Bladder microvascular endothelial cell (primary cell): Measurements from ENCODE around the gene WDR47. TPM values are rescaled to one million over a fixed set of nuclear protein-coding genes. Genes with fewer than 3 reads are reported as not detected.

Source experiments
- total RNA-seq: library from RNA; depleted of rRNA; stranded (reverse); fragments of >200 nt; gene quantifications from 2 replicates; pipeline ENCODE4 v1.2.3, GENCODE V29; 2014

WDR47 gene
- total RNA-seq, result 13.3 and 24.1 TPM in 2 replicates

DNA sequence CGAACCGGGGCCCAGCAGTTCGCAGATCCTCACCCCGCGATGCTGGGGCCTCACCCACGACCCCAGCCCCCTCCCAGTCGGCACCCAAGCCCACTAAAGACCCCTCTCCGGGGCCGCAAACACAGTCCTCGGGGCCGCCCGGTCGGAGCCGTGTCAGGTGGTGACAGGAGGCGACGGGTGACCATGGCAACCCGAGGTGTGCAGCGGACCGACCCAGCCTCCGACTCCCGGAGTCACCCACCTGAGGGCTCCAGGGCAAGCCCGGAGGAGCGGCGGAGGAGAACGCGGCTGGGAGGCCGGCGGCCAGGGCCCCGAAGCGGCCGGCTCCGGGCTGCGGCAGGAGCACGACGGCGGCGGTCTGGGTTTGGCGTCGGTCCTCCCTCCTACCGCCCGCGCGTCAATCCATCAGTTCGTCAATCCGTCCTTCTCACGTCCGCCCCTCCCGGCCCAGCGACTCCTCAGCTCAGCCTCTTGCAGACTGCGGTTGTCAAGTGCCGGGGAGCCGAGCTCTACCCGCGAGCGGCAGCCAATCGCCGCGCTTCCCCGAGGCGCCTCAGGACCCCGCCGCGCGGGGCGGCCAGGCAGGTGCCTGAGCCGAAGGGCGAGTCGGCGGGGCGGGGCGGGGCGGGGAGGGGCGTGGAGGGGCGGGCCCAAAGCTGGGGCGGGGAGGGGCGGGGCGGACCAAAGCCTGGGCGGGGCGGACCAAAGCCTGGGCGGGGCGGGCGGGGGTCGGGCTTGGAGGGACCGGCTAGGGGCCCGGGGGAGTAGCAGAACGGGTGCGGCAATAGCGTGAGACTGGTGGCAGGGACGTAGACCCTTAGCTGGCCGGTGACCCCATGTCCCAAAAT is at the start of gene WDR47:
TSS of gene WDR47 (minus strand) at position 482 of the 848 bp plus-strand sequence. CDS start 18,590 bp downstream, outside the sequence.

DNA sequence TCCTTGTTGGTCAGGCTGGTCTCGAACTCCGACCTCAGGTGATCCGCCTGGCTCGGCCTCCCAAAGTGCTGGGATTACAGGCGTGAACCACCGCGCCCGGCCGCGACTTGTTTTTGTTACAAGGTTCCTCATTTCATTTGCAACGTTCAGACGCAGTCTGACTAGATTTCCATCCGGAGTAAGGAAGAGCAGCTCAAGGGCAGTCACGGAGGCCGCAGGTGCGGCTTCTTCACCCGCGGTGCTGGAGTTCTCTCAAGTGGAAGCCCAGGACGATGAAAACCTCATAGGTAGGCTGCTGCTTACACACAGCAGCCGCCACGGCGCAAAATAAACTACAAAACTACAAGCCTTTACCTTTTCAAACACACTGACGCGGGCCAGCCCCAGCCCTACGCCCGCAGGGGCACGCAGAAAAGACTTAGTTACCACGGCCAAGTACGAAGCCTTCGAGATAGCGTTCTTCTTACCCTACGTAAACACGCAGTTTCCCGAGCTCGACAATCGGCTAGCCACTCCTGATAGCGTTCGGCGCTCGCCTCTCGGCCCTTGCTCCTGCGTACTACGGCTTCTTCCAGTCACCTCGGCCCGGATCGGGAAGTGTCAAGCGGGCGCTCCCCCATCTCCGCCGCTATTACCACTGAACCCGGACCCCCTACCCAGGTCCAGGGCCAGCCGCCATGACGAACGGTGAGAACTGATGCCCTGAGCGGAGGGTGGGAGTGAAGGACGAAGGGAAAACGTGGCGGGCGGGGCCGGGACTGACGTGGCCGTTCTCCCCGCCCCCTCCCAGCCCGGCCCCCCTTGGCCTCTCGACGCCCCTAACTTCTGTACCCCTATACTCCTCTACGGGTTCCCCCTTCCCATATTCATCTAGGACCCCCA is 48.5 kb upstream of the WDR47 start, which contains the start of gene TMEM167B:
TSS of gene TMEM167B (plus strand) at position 569 of the 882 bp plus-strand sequence. CDS start at position 678, 109 bp downstream.

DNA sequence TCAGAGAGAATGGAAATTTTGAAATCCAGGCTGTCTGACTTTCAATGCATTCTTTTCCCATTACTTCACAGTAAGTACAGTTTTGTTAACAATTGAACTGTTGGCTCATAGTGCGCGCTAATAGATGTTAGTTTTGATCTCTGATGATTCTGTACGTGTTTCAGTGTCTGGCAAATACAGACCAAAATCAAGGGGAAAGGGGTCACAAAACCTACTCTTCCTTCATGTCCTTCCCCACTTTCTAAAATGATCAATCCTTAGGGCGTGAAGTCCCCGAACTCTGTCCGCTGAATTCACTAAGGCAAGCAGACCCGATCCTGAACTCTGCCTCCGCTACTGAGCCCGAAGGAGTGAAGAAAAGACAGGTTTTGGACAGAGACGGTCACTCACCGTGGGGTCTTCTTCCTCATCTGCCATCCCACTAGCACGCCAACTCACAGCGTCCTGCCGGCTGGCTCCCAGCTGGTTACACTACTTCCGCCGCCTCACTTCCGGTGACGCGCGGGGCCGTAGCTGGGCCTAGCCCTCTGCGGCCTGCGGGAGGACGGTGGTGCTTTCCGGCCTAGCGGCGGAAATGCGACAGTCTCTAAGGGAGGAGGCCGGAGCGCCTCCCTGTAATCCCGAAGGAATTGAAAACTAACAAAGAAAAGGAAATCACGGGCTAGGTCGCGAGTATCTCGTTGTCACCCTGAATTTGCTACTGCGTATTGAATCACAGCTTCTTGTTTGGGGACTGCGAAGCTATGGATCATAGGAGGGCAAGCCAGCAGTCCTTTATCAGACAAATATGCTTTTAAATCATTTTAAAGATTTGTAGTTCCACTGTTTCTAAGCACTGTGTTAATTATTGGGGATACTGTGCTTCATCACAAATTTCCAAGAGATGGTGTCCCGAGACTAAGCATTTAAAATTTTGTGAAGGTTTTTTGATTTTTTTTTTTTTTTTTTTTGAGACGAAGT is 33.9 kb upstream of the WDR47 start, which contains the start of gene TAF13:
TSS of gene TAF13 (minus strand) at position 473 of the 960 bp plus-strand sequence. CDS start at position 417, 56 bp downstream.

DNA sequence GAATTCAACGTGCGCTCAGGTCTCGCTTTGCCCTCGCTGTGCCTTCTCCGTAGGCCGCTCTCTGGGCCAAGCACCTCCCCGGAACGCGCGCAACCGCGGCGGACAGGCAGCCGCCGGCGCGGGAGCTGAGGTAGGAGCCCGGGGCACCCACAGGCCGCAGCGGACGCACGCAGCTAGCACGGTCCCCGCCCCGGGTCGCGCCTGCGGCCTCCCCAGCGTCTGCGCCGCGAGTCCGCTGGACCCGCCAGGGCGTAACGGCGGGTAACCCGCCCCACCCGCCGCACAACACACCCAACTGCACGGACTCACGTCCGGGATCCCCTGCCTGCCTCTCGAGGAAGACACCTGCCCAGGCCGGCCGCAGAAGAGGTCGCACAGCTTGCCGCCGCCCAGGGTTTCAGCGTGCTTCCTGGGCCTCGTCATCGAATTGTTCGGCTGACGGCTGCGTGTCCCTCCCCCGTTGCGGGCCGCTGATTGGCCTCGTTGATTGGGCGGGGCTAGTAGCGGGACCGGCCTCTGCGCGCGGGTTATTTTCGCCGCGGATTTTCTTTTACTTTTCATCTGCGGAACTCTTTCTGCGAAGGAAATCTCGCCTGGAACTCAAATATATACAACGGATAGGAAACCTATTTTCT is 78.7 kb downstream of the WDR47 start, which contains the start of gene CLCC1:
TSS of gene CLCC1 (minus strand) at position 433 of the 635 bp plus-strand sequence. CDS start 13,047 bp downstream, outside the sequence.

Other genes starting within 250 kb of the WDR47 start
- 0.13 TPM in 1 of 2 replicates, not detected in the other for gene AKNAD1, start 185.0 kb downstream of the WDR47 start, total RNA-seq
- 6.8 and 16.4 TPM in 2 replicates for gene GPSM2, start 165.1 kb downstream of the WDR47 start, total RNA-seq
- 16.0 and 31.7 TPM in 2 replicates for gene CLCC1, start 78.6 kb downstream of the WDR47 start, total RNA-seq
- 39.8 and 68.0 TPM in 2 replicates for gene TAF13, start 33.9 kb upstream of the WDR47 start, total RNA-seq
- 17.3 and 28.4 TPM in 2 replicates for gene TMEM167B, start 48.7 kb upstream of the WDR47 start, total RNA-seq
- 0.16 and 0.25 TPM in 2 replicates for gene ELAPOR1, start 72.0 kb upstream of the WDR47 start, total RNA-seq
- 146 and 180 TPM in 2 replicates for gene SARS1, start 171.8 kb upstream of the WDR47 start, total RNA-seq
- 0.16 and 3.5 TPM in 2 replicates for gene CELSR2, start 207.4 kb upstream of the WDR47 start, total RNA-seq
- gene PSRC1, start 241.0 kb upstream of the WDR47 start, total RNA-seq, result 3.1 and 8.3 TPM in 2 replicates